Endothelial cell (in vitro differentiated cells): ENCODE results near the gene RAD51B. TPM values are rescaled to one million over a fixed set of nuclear protein-coding genes. Genes with fewer than 3 reads are reported as not detected.

Experiments used
- DNase-seq: peaks from one replicate; pipeline ENCODE4 v3.0.0; 2021; ENCODE audit warnings: low spot score
- H3K27ac Mint-ChIP-seq: one replicate; pipeline ENCODE4 v1.8.0; 2021; ENCODE audit warnings: mixed read lengths, inconsistent platforms; ENCODE audit not compliant: unreplicated experiment
- H3K27me3 Mint-ChIP-seq: one replicate; pipeline ENCODE4 v1.8.0; 2021; ENCODE audit warnings: mild to moderate bottlenecking, moderate library complexity, mixed read lengths, inconsistent platforms; ENCODE audit not compliant: unreplicated experiment
- H3K36me3 Mint-ChIP-seq: one replicate; pipeline ENCODE4 v1.8.0; 2021; ENCODE audit warnings: mild to moderate bottlenecking, low read depth, mixed read lengths, inconsistent platforms; ENCODE audit not compliant: unreplicated experiment
- H3K4me1 Mint-ChIP-seq: one replicate; pipeline ENCODE4 v1.8.0; 2021; ENCODE audit warnings: mild to moderate bottlenecking, mixed read lengths, inconsistent platforms; ENCODE audit not compliant: unreplicated experiment
- H3K4me3 Mint-ChIP-seq: one replicate; pipeline ENCODE4 v1.8.0; 2021; ENCODE audit warnings: mild to moderate bottlenecking, mixed read lengths, inconsistent platforms; ENCODE audit not compliant: unreplicated experiment
- H3K9me3 Mint-ChIP-seq: one replicate; pipeline ENCODE4 v1.8.0; 2021; ENCODE audit warnings: mixed read lengths, inconsistent platforms; ENCODE audit not compliant: unreplicated experiment
- total RNA-seq: library from RNA; stranded (reverse); fragmentation: NEBNext Ultra II Directional; extraction: Animal tissue kit (Norgen Biotek cat#: 25700); gene quantifications from one replicate; pipeline ENCODE4 v1.2.1, GENCODE V29; 2021; ENCODE audit not compliant: unreplicated experiment
- TF ChIP-seq, protein P1 (sequence below): fragments of 200-600 bp; sonication (generic); IDR thresholded peaks from one replicate; pipeline ENCODE4 v1.5.0; 2021; ENCODE audit warnings: antibody characterized with exemption; ENCODE audit not compliant: unreplicated experiment

RAD51B gene
- total RNA-seq, 1 donor from 2014 or later, result 23.5 TPM

DNA sequence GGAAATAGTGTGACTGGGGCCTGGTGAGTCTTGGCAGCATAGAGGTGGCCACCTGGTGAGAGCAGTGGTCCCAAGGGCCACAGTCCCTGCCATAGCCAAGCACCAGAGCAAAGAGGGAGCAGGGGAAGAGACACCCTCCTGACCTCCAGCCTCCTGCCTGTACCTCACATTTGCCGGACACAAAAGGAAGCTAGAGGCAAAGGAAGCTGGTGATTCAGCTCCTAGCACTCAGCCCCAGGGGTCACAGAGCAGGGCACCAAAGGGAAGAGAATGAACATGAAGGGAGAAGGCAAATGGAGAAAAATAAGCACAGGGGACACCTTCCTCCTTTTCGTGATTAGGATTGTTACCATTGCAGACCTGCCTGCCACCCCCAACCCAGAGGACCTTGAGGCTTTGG, 756.5 kb downstream of the RAD51B start:
- DNase-seq, result no peak
- Mint-ChIP-seq H3K4me1 (peaks cover 14% of the 10 kb centered on the region), H3K36me3 (peaks cover 21% of the 10 kb centered on the region)

DNA sequence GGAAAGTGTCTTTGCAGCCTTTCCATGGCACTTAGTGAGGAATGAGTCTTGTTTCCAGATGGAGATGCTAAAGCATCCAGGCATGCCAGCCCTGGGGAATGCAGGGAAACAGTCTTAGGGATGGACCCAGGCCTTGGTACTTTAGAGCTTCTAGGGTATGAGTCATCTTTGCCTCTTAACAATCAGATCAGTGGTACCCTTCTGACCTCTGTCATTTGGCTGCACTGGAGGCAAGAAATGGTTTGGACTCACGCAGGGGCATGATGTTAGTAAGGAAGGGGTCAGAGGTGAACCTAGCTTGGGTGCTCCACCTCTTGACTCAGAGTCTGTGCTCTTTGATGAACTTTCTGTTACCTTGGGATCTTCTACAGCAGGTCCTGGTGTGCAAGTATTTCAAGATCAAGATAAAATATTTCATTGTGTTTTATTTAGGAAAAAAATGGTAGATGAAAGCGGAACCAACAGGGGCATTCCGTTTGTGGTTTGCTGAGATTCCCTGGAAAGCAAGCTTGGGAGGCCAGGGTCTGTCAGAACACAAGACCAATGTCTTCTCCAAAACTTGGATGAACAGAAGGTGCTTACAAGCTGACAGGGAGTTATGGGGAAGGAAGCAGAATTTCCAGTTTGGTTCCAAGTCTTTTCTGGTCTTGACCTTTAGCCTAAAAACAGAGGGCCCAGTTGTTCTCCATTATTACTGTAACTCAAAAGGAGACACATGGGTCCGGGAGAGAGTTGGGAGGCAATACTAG, 757.1 kb downstream of the RAD51B start:
- peaks cover 19% of the 10 kb centered on the region for H3K36me3 Mint-ChIP-seq
- no peak overlapping the region for H3K27ac Mint-ChIP-seq
- H3K4me1 Mint-ChIP-seq, result peaks cover 14% of the 10 kb centered on the region
- DNase-seq, result no peak
- peaks cover 2% of the 10 kb centered on the region for H3K27me3 Mint-ChIP-seq
- TF ChIP-seq, protein P1, sequence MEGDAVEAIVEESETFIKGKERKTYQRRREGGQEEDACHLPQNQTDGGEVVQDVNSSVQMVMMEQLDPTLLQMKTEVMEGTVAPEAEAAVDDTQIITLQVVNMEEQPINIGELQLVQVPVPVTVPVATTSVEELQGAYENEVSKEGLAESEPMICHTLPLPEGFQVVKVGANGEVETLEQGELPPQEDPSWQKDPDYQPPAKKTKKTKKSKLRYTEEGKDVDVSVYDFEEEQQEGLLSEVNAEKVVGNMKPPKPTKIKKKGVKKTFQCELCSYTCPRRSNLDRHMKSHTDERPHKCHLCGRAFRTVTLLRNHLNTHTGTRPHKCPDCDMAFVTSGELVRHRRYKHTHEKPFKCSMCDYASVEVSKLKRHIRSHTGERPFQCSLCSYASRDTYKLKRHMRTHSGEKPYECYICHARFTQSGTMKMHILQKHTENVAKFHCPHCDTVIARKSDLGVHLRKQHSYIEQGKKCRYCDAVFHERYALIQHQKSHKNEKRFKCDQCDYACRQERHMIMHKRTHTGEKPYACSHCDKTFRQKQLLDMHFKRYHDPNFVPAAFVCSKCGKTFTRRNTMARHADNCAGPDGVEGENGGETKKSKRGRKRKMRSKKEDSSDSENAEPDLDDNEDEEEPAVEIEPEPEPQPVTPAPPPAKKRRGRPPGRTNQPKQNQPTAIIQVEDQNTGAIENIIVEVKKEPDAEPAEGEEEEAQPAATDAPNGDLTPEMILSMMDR, result no peak
- H3K4me3 Mint-ChIP-seq, result no peak overlapping the region
- peaks cover 4% of the 10 kb centered on the region for H3K9me3 Mint-ChIP-seq

More for the DNA sequence above, 756.5 kb downstream of the RAD51B start:
- TF ChIP-seq, protein P1, result no peak
- Mint-ChIP-seq H3K27me3 (peaks cover 2% of the 10 kb centered on the region), H3K4me3 (no peak overlapping the region), H3K27ac (no peak overlapping the region), H3K9me3 (peaks cover 4% of the 10 kb centered on the region)

DNA sequence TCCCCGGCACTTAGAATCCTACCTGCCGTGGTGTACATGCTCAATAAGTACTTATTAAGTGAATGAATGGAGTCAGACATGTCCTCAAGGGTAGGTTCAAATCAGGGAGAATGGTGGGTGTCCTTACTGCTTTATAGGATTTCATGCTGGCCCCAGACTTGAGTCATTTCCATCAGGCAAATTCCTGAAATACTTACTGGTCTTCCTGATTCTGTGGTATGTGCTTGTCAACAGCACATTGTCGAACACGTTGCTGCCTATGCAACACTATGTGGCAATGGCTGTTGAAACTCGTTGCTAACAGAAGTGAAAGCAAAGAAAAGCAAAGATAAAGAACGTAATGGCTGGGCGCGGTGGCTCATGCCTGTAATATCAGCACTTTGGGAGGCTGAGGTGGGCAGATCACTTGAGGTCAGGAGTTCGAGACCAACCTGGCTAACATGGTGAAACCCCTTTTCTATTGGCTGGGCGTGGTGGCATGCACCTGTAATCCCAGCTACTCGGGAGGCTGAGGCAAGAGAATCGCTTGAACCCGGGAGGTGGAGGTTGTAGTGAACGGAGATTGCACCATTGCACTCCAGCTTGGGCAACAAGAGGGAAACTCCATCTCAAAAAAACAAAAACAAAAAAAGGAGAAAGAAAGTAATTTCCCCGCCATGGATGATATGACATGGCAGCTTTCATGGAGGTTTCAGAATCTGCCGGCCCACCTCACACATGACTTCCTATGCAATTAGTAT, 758.4 kb downstream of the RAD51B start:
- peaks cover 15% of the 10 kb centered on the region for H3K36me3 Mint-ChIP-seq
- H3K4me1 Mint-ChIP-seq, result peaks cover 14% of the 10 kb centered on the region
- H3K27ac Mint-ChIP-seq, result peak overlapping the region; percentile 13
- no peak for DNase-seq
- peak overlapping the region; percentile 42 for H3K4me3 Mint-ChIP-seq
- H3K27me3 Mint-ChIP-seq, result no peaks in the 10 kb centered on the region
- H3K9me3 Mint-ChIP-seq, result peaks cover 4% of the 10 kb centered on the region
- TF ChIP-seq, protein P1, result no peak

DNA sequence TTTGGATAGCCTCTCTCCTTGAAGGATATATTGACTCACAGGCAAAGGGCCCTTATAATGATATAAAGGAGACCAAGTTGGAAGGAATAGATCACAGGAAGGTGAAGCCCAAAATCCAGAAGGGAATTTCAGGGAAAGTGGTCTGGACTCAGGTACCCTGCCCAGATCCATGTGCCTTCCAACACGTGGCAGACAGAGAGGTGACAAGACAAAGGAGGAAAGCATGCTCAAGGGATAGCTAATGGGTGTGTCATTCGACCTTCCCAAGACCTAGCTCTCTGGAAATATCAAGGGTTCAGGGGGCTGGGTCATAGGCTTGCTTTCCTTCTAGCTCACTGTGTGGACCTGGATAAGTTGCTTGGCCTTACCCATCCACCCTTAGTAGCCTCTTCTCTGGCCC, 759.0 kb downstream of the RAD51B start:
- H3K27ac Mint-ChIP-seq, result no peak overlapping the region
- peaks cover 14% of the 10 kb centered on the region for H3K4me1 Mint-ChIP-seq
- no peak overlapping the region for H3K4me3 Mint-ChIP-seq
- TF ChIP-seq, protein P1, result no peak
- H3K9me3 Mint-ChIP-seq, result no peaks in the 10 kb centered on the region
- H3K36me3 Mint-ChIP-seq, result peaks cover 10% of the 10 kb centered on the region
- no peak for DNase-seq
- H3K27me3 Mint-ChIP-seq, result peaks cover 2% of the 10 kb centered on the region
